H1 (cell line): Measurements from ENCODE around the gene PARM1. TPM values are rescaled to one million over a fixed set of nuclear protein-coding genes. Genes with fewer than 3 reads are reported as not detected.

ENCODE experiments used
- CREB1 ChIP-seq: IDR thresholded peaks from 2 replicates; pipeline ENCODE4 v1.6.1; 2012; ENCODE audit warnings: inconsistent platforms
- GABPA ChIP-seq: IDR thresholded peaks from 2 replicates; pipeline ENCODE4 v1.6.1; 2011; ENCODE audit warnings: mild to moderate bottlenecking, low read length, moderate library complexity, borderline replicate concordance; ENCODE audit not compliant: insufficient read depth
- POLR2AphosphoS5 ChIP-seq: IDR thresholded peaks from 2 replicates; pipeline ENCODE4 v1.6.1; 2011; ENCODE audit warnings: low read depth, low read length
- POU5F1 ChIP-seq: IDR thresholded peaks from 2 replicates; pipeline ENCODE4 v1.6.1; 2011; ENCODE audit warnings: low read depth, mild to moderate bottlenecking, low read length, moderate library complexity
- SAP30 ChIP-seq: fragments of 300-600 bp; sonication (generic); IDR thresholded peaks from 2 replicates; pipeline ENCODE4 v1.7.1; 2012; ENCODE audit warnings: low read length, moderate library complexity, mild to moderate bottlenecking, inconsistent platforms; ENCODE audit not compliant: insufficient read depth, insufficient replicate concordance
- TBP ChIP-seq: IDR thresholded peaks from 2 replicates; pipeline ENCODE4 v1.6.1; 2011; ENCODE audit warnings: low read depth, low read length, improper control_type of control experiment
- TEAD4 ChIP-seq: IDR thresholded peaks from 2 replicates; pipeline ENCODE4 v1.6.1; 2012; ENCODE audit warnings: low read depth, low read length, inconsistent platforms, mixed read lengths
- polyA plus RNA-seq, 7 experiments: library from polyadenylated mRNA; depleted of rRNA in 3 of 7; stranded (reverse) in 5 of 7; unstranded in 2 of 7; fragments of >200 nt in 5 of 7; fragments of 200-250 nt in 2 of 7; gene quantifications; 1 replicate in 5 of 7; 2 replicates in 1 of 7; 4 replicates in 1 of 7; pipeline versions ENCODE4 v1.2.1 to v1.2.3, GENCODE V29; 2011 to 2013; ENCODE audit warnings: missing spikeins in 2 of 7, mixed read lengths in 2 of 7
- total RNA-seq: library from RNA; stranded (reverse); fragmentation: NEBNext Ultra II Directional; extraction: Animal tissue kit (Norgen Biotek cat#: 25700); gene quantifications from 2 replicates; pipeline ENCODE4 v1.2.1, GENCODE V29; 2021
- TF ChIP-seq, protein P1 (sequence below): IDR thresholded peaks from 2 replicates; pipeline ENCODE4 v1.6.1; 2012; ENCODE audit warnings: inconsistent platforms

Gene PARM1
- total and polyA plus RNA-seq, 2 of the 8 experiments (the other 6 are each of a cell fraction or from before 2014, with no cell fraction given): 2.0 to 5.3 TPM

DNA sequence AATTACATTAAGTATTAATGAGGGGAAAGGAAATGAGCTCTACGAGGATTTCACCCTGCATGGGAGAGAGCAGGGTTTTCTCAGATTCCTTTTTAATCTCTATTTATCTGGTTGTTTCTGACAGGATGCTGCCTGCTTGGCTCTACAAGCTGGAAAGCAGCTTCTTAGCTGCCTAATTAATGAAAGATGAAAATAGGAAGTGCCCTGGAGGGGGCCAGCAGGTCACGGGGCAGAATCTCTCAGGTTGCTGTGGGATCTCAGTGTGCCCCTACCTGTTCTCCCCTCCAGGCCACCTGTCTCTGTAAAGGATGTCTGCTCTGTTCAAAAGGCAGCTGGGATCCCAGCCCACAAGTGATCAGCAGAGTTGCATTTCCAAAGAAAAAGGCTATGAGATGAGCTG, 113.7 kb downstream of the PARM1 start (continued):
- TF ChIP-seq, protein P1, sequence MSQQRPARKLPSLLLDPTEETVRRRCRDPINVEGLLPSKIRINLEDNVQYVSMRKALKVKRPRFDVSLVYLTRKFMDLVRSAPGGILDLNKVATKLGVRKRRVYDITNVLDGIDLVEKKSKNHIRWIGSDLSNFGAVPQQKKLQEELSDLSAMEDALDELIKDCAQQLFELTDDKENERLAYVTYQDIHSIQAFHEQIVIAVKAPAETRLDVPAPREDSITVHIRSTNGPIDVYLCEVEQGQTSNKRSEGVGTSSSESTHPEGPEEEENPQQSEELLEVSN: no peak
- TF ChIP-seq GABPA (no peak), TEAD4 (no peak), POLR2AphosphoS5 (no peak), SAP30 (no peak), CREB1 (no peak), TBP (no peak), POU5F1 (no peak)
